ENCODE data around the gene ADO.
A peak's percentile ranks its signal among the peaks of the same experiment; 100 is the strongest.

ADO gene

DNA sequence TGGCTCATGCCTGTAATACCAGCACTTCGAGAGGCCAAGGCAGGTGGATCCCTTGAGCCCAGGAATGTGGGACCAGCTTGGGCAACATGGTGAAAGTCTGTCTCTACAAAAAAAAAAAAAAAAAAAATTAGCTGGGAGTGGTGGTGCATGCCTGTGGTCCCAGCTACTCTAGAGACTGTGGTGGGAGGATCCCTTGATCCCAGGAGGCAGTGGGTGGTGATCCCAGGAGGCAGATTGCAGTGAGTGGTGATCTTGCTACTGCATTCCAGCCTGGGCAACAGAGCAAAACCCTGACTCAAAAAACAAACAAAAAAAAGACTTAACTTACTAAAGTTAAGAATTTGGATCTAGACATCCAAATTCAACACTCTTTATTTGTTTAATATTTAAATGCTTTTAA, 10.2 kb upstream of the ADO start:
- no peak for DNase-seq (ENCODE audit: low spot score)

DNA sequence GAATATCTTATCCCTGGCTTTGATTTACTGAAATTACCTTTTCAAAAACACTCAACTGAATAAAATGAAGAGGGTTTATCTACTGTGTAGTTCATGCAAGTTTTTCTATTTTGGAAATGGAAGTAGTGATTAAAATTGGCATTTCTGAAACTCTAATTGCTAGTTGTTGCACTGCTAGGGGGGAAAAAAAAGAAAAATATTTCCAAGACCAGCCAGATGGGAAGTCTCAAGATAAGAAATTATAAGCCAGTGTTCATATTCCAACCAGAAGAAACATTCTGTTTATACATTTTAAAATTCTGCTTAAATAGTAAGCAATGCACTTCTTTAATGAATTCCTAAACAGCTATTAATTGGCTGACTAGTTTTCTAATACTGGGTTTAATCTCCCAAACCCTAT, 9.4 kb upstream of the ADO start:
- no peak for DNase-seq (ENCODE audit: low spot score)

DNA sequence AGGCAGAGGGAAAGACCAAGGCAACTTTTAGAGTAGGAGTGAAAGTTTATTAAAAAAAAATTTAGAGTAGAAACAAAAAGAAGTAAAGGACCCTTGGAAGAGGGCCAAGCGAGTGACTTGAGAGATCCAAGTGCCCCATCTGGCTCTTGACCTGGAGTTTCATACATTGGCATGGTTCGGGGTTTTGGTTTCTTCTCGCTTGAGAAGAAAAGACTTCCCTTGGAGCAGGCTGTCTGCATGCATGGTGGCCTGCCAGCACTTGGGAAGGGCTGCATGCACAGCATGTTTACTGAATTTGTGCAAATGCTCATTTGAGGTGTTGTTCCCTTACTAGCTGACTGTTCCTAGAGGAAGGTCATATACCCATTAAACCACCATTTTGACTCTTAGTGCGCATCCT, 8.8 kb upstream of the ADO start:
- no peak for DNase-seq (ENCODE audit: low spot score)

DNA sequence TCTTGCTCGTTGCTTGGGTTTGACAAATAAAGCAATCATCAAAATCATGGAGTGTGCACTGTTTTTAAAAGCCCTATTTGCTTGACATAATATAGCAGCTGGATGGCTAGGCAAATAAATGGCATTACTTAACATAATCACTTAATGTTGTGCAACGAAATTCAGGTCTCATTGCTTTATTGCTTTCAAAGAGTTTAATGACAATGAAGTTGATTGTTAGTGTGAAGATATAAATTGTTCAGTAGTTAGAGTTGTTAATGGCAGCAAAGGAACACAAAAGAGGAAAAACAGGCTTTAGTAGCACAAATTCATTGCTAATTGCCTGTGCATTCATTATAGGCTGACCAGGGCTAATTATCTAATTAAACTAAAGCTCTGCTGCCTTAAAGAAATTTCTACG, 7.6 kb upstream of the ADO start:
- DNase-seq (ENCODE audit: low spot score), result no peak

DNA sequence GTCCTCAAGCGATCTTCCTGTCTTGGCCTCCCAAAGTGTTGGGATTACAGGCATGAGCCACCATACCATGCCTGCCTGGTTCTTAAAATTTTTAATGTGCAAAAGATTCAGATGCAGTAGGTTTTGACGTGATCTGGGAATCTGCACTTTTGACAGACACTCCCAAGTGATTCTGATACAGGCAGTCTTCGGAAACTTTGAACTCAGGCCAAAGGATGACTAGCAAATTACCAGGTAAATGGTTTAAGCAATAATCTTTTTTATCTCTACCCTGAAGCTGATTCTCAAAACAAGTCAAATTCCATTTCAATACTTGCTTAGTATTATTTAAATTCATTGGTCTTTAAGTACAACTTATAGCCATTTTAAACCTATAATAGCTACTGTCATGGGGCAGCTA, 2.6 kb upstream of the ADO start:
- DNase-seq (ENCODE audit: low spot score), result no peak

DNA sequence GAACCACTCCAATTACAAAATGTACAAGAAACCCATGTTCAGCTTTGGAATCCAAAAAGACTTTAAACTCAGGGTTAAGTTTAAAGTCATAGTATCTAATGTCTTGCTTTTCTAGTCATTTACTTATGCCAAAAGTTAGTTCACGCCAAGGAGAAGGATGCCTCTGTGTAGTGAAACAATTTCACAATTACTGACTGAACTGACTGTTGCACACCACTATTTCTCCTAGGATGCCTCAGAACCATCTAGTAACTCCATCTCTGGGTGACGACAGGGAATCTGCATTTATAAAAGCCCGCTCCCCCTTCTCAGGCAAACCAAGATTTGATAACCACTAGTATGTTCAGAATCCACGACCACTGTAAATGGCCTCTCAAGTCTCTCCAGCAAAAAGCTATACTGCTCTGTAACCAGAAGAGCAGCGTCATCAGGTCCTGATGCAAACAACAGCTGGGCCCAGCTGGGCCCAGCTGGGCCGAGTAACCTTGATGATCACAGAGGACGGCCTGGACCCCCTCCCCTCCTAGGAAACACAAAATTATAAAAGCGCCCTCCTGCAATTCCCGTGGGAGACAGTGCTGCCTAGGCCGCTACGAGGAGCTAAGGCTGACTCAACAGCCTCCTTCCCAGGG, 680 bp upstream of the ADO start:
- no peak for DNase-seq (ENCODE audit: low spot score)

DNA sequence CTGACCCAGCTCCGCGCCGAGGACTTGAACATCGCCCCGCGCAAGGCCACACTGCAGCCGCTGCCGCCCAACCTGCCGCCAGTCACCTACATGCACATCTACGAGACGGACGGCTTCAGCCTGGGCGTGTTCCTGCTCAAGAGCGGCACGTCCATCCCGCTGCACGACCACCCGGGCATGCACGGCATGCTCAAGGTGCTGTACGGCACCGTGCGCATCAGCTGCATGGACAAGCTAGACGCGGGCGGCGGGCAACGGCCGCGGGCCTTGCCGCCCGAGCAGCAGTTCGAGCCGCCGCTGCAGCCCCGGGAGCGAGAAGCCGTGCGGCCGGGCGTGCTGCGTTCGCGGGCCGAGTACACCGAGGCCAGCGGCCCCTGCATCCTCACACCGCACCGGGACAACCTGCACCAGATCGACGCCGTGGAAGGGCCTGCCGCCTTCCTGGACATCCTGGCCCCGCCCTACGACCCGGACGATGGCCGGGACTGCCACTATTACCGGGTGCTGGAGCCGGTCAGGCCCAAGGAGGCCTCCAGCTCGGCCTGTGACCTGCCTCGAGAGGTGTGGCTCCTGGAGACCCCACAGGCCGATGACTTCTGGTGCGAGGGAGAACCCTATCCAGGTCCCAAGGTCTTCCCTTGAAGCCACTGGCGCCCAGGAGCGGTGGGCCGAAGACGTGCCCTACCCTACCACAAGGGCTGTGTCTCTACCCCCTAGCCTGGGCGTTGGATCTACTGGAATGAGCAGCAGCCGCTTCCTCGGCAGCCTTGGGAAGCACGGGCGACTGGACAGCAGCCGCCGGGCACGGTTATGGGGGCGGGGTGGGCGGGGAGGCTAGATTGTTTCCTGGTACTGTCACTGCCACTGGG, 945 bp downstream of the ADO start:
- DNase-seq (ENCODE audit: low spot score), result peak; percentile 33

DNA sequence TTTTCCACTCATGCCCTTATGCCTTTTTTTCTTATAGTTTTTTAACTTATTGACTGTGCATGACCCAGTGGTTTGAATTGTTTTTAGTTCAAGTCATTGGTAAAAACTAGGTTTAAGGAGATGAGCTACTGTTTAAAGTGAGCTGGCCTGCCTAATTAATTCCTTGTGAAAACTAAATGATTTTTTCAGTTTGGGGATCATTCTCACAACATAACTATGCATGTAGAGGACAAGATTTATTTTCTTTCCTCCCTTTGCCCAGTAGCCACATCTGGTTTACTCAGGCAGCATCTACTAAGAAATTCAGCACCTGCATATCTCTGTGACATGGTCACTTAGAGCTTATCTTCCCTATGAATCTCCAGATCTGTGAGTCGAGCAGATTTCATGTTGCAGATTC, 1.7 kb downstream of the ADO start:
- DNase-seq (ENCODE audit: low spot score), result no peak

DNA sequence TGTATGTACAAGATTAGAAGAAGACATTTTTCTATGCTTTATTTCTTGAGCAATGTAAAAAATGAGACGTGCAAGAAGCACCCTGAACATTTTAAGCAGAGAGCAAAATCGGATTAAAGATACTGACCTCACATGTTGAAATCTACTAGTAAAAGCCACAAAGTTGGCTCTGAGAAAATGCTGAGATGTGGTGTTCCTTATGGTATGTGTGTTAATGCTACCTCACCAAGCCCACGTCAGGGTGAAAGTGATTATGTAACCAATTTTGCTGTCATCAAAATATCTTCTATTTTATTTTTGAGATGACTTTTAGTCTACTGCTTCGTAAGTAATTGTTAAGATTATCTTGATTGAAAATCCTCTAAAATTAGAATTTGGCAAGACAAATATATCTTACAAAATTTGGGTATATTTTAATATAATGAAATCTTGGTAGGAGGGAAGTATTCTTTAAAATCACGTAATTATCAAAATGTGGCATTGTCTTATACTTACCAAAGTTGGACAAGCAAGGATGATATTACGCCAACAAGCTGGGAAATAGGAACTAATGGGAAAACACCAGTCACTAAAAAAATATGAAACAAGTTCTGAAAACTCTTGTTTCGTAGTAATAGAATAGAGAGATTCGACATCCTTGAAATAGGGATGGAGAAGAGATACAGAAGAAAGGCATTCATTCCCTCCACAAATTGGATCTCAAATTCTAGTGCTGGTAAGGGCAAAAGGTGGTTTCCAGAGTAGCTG, 5.8 kb downstream of the ADO start:
- DNase-seq (ENCODE audit: low spot score), result no peak

DNA sequence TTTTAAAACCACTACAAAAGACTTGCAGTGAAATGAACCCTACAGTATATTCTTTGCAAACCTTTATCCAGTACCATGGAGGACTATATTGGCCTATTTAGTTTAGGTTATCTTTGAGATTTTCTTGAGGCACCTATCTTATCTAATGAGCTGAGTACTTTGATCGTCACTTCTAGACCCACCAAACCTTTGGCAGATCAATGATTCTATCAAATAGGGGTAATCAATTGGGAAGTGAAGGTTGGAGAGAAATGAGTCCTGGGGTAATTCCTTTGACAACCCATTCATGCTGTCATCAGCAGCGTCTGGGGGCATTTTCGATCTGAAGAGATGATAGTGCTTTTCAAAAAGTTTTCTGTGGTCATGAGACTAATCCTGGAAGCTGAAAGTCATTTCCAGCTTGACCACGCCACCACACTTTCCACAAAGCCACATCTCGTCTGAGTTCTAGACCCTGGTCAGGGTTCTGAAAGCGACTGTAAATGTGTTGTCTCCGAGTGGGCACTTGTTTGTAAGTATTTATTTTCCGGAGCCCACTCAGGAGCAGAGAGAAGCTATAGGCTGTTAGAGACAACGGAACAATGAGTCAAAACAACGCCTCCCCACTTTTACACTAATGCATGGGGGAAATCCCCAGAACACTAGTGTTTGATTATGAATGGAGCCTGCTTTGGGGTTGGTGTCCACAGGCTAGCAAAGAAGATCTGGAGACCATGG, 6.8 kb downstream of the ADO start:
- no peak for DNase-seq (ENCODE audit: low spot score)

DNA sequence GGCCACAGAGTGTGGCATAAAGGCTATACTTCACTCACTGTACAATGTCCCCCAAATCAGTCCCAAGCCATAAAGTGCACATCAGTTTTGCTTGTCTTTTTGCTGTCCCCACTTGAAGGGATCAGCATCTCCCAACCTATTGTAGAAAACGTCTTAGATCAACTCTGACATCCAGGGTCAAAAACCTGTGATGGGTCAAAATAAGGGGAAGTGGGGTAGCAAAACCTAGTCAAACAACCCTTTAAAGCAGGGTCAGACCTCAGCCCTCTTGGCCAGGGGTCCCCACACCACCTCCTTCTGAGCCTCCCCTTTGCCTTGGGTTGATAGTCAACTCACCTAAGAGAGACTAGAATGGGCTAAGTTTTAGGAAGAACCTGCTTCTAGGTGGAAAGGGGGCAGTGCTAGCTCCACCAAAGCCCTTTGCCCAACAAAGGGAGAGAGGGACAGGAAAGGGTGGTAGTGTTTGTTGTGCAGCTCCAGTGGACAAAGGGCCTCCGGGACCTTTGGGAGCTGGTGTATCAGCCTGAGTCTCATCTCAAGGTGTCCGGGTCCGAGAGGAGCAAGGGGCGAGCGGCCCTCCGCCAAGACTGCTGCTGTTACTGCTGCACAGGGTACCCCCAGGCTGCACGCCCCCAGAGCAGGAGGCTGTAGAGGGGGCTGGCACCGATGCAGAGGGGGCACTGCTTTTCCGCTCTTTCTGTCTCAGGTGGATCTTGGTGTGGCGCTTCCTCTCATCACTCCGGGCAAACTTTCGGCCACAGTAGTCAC, 8.3 kb downstream of the ADO start:
- DNase-seq (ENCODE audit: low spot score), result no peak

DNA sequence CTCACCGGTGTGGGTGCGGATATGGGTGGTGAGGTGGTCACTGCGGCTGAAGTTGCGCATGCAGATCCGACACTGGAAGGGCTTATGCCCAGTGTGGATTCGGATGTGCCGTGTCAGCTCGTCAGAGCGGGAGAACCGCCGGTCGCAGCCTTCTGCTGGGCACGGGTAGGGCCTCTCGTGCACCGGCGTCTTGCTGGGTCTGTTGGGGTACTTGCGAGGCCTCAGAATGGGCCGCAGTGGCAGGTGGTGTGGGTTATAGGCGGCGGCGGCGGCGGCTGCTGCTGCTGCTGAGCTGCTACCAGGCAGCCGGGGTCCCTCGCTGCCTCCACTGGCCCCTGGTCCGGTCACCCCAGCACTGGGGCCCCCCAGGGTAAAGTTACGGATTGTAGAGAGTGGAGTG, 8.9 kb downstream of the ADO start:
- DNase-seq (ENCODE audit: low spot score), result no peak

DNA sequence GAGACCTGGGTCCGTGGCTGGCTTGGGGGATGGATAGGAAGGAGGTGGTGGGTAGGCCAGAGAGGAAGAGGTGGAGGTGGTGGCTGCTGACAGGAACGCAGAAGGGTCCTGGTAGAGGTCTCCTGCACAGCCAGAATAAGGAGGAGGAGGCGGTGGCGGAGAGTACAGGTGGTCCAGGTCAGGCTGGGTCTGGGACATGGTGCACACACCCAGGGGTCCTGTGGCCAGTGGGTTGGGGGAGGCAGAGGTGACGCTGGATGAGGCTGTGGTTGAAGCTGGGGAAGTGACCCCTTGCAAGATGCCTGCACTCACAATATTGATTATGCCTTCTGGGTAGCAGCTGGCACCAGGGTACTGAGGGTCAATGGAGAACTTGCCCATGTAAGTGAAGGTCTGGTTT, 9.5 kb downstream of the ADO start:
- no peak for DNase-seq (ENCODE audit: low spot score)

DNA sequence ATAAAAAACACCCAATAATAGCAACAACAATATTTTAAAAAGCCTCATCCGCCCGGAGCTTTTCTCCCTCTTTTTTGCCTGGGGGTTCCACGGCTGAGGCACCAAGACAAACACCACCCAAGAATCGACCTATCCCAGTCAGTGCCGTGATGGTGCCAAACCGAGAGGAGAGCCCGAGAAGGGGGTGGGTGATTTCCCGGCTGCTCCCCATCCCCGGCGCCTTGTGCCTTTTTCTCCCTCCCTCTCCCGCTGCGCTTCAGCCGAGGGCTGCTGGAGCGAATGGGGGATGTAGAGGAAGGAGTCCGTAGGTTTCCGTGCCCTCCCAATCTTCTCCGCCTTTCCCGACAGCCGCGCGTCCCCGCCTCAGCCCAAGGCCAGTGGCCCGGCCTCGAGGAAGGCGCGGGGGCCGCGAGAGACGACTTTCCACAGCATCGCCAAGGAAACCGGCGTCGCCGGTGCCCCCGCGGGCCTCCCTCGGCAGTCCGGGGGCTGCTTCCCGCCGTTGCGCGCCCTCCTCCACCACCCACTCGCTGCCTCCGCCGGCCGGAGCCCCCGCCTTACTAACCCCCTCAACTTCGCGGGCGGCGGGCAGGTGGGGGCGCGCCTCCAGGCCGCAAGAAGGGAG, 10.3 kb downstream of the ADO start:
- DNase-seq (ENCODE audit: low spot score), result no peak

DNA sequence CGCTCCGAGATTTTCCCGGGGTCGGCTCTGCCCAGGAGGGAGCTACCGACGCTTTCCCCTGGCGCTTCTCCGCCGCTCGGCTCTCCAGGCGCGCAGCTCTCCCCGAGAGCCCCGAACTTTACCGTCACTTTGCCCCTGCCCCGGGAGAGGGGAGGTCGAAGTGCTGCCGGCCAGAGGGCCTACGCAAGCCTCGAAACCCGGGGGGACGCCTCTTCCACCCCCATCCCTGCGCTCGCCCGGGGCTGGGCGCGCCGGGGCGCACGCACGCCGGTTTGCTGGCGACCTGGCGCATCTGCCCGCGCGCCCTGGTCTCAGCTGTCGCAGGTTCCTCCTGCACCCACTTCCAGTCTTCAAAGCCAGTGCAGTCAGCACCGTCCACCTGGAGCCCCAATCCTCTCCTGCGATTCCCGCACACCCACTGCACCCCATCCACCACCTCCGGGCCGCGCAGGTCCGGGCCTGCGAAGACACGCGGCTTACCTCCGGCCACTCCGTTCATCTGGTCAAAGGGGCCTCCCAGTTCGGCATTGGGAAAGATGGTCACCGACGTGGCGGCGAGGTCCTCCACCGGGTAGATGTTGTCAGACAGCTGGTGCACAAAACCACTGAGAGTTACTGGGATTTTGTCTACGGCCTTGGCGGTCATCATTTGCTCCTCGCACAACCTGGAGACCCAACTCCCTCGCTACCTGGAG, 11.0 kb downstream of the ADO start:
- peak; percentile 20 for DNase-seq (ENCODE audit: low spot score)

DNA sequence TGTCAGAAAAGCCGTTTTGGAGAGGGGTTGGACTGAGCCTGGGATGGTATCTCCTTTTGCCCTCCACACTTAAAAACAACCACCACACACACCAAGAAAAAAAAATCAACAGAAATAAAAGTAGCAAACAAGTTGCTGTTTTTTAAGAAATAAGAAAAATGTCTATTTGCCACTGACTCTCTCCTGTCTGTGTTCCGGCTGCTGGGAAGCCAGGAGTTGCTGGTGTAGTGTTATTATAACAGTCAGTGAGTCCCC, 11.5 kb downstream of the ADO start:
- DNase-seq (ENCODE audit: low spot score), result no peak

DNA sequence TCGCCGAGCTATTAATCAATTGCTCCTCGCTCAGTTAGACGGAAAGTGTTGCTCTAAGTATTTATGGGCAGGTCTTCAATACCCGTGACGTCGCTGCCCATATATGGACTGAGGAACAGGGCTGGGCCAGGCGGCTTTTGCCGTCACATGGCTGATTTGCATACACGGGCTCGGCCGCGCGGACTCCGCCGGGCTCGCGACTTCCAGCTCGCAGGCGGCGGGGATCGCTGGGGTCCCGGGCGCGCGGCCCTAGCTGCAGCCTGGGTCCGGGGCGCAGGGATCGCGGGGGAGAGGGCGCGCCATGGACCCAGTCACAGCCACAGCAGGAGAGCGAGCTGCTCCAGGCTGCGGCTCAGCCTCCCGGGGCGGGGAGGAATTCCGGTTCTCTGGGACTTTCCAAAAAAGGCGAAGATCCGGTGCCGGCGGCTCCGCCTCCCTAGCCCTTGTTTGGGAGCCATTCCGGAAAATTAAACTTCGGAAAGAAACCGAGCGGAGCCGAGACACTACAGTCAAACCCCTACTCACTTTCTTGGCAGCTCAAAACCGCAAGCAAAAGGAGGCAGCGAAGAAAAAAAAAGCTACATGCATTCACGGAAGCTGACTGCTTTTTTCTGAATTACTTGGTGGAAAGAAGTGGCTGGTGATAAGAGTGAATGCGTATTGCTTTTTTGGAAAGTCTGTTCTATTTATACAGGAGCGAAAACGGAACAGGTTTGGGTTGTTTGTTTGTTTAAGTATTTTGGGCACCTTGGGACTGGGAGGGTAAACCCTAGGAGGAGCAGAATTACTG, 12.0 kb downstream of the ADO start, which contains the start of gene EGR2:
Gene EGR2 (minus strand): TSS at position 36 of the 790 bp plus-strand sequence. CDS start 337 bp downstream, outside the sequence.
- peak; percentile 88 for DNase-seq (ENCODE audit: low spot score)

DNA sequence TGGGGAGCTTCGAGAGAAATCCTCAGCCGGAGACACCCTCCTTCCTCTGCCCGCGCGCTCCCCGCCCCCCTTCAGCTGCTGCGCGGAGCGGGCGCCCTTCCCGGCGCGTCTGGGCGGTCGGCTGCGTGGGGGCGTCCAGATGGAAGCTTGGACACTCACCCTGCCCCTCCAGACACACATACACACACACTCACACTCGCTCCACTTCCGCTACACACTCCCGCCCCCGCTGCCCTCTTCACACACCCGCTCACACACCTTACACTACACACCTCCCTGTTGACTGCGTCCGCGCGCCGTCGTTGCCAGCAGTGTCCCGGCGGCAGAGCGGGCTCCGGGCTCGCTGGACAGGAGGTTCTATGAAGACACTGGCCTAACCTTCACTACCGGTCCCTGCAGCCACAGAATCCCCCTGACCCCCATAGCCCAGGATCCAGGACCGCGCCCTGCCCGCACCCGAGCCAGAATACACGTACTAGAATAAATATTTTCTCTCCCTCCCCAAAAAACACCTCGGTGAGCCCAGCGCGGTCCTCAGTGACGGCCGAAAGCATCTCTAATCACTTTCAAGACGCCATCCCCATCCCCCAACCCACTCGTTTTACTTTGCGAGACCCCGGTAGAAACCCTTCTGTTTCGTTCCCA, 12.7 kb downstream of the ADO start:
- peak; percentile 37 for DNase-seq (ENCODE audit: low spot score)

DNA sequence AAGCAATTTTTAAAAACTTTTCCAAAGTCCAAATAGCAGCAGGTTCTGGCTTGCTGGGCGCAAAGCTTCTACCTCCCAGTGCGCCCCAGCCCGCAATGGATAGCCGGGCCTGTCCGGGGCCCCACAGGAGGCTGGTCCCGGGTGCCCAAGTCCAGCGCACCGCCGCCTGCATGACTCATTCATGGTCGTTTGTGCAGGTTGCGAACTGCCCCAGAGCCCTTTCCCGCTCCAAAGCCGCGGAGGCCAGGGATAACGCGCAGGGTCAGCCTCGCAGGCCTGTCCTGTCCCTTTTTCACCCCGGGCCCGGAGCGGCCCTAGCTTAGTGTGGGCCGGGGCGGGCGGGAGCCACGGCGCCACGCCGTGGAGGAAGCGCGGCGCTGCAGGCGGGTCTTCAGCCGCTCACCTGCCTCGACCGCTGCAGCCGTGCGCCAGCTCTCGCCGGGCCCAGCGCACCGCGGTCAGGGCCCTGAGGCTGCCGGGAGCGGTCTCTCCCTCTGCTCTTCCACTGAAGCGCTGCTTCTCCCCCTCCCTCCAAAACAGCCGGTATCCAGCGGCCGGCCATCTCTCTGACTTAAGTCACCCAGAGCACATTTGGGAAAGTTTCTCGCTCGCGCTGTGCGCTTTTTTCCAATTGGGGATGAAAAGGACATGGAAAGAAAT, 13.4 kb downstream of the ADO start:
- peak; percentile 87 for DNase-seq (ENCODE audit: low spot score)

All from HuH-7.5 (cell line).